GM21526 (cell line): Measurements from ENCODE around the gene MRPS11.
"Not testable (repeated sequence)": the region's sequence is repeated elsewhere in the genome, so short reads cannot be mapped to it uniquely, and the experiment has no call there.

Experiments used
- ATAC-seq: cut with Tn5 transposase; IDR thresholded peaks from one replicate; pipeline ENCODE4 v1.9.1; 2021; ENCODE audit warnings: moderate library complexity; ENCODE audit not compliant: unreplicated experiment, low FRiP score

MRPS11 gene

GRCh38 chr15:88487796-88488523 lies 20.5 kb downstream of the MRPS11 start:
- no peak for ATAC-seq

GRCh38 chr15:88489321-88489720 lies 21.8 kb downstream of the MRPS11 start:
- no peak for ATAC-seq

- ATAC-seq = no peak
Measured at GRCh38 chr15:88490036-88490435, 22.5 kb downstream of the MRPS11 start.

GRCh38 chr15:88491158-88491557 lies 23.6 kb downstream of the MRPS11 start:
- no peak for ATAC-seq

- no peak for ATAC-seq
Measured at GRCh38 chr15:88493844-88494243, 26.3 kb downstream of the MRPS11 start.

- ATAC-seq = no peak
Measured at GRCh38 chr15:88497109-88497765, 29.7 kb downstream of the MRPS11 start.

- no peak for ATAC-seq
Measured at GRCh38 chr15:88498996-88499395, 31.5 kb downstream of the MRPS11 start.

- ATAC-seq = no peak
Measured at GRCh38 chr15:88504445-88504844, 36.9 kb downstream of the MRPS11 start.

- no peak for ATAC-seq
Measured at GRCh38 chr15:88505721-88506120, 38.2 kb downstream of the MRPS11 start.

- no peak for ATAC-seq
Measured at GRCh38 chr15:88506628-88507027, 39.1 kb downstream of the MRPS11 start.

GRCh38 chr15:88509321-88509720 lies 41.8 kb downstream of the MRPS11 start:
- ATAC-seq = no peak

GRCh38 chr15:88509964-88510363 lies 42.5 kb downstream of the MRPS11 start:
- no peak for ATAC-seq

- no peak for ATAC-seq
Measured at GRCh38 chr15:88511161-88511560, 43.7 kb downstream of the MRPS11 start.

- no peak for ATAC-seq
Measured at GRCh38 chr15:88512078-88512477, 44.6 kb downstream of the MRPS11 start.

- no peak for ATAC-seq
Measured at GRCh38 chr15:88512601-88513000, 45.1 kb downstream of the MRPS11 start.

- ATAC-seq = no peak
Measured at GRCh38 chr15:88513195-88513594, 45.7 kb downstream of the MRPS11 start.

- ATAC-seq = no peak
Measured at GRCh38 chr15:88518903-88519302, 51.4 kb downstream of the MRPS11 start.

- ATAC-seq = not testable (repeated sequence)
Measured at GRCh38 chr15:88524094-88524493, 56.6 kb downstream of the MRPS11 start.

- no peak for ATAC-seq
Measured at GRCh38 chr15:88525418-88525817, 57.9 kb downstream of the MRPS11 start.

GRCh38 chr15:88526247-88526879 lies 58.9 kb downstream of the MRPS11 start:
- no peak for ATAC-seq

GRCh38 chr15:88529021-88529630 lies 61.6 kb downstream of the MRPS11 start:
- no peak for ATAC-seq
